WERI-Rb-1 (cell line): ENCODE data around the gene ASB12.
A peak's percentile ranks its signal among the peaks of the same experiment; 100 is the strongest.
"Not testable (repeated sequence)": the region's sequence is repeated elsewhere in the genome, so short reads cannot be mapped to it uniquely, and the experiment has no call there.

Experiments
- DNase-seq: peaks from one replicate; pipeline ENCODE4 v3.0.0-alpha.2; 2020
- H3K27ac ChIP-seq: fragments of 250-450 bp; sonication (Bioruptor Pico); 2 replicates; pipeline ENCODE4 v1.5.1; 2020; ENCODE audit warnings: mild to moderate bottlenecking, moderate library complexity
- H3K27me3 ChIP-seq: fragments of 250-450 bp; sonication (Bioruptor Pico); 2 replicates; pipeline ENCODE4 v1.5.1; 2021; ENCODE audit warnings: mild to moderate bottlenecking, low read depth, moderate library complexity; ENCODE audit not compliant: insufficient read depth, severe bottlenecking
- H3K36me3 ChIP-seq: fragments of 250-450 bp; sonication (Bioruptor Pico); 2 replicates; pipeline ENCODE4 v1.5.1; 2020; ENCODE audit warnings: mild to moderate bottlenecking, moderate library complexity
- H3K4me3 ChIP-seq: 2 replicates; pipeline ENCODE4 v1.5.1; 2011; ENCODE audit warnings: low read depth, mild to moderate bottlenecking, control low read depth, low read length
- H3K9me3 ChIP-seq: fragments of 250-450 bp; sonication (Bioruptor Pico); 2 replicates; pipeline ENCODE4 v1.5.1; 2021; ENCODE audit warnings: mild to moderate bottlenecking, moderate library complexity; ENCODE audit not compliant: severe bottlenecking
- TF ChIP-seq, protein P1 (sequence below): IDR thresholded peaks from 2 replicates; pipeline ENCODE4 v1.5.1; 2011; ENCODE audit warnings: low read depth, mild to moderate bottlenecking, control low read depth, inconsistent platforms, low read length

Gene ASB12, protein sequence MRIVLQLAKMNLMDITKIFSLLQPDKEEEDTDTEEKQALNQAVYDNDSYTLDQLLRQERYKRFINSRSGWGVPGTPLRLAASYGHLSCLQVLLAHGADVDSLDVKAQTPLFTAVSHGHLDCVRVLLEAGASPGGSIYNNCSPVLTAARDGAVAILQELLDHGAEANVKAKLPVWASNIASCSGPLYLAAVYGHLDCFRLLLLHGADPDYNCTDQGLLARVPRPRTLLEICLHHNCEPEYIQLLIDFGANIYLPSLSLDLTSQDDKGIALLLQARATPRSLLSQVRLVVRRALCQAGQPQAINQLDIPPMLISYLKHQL

DNA sequence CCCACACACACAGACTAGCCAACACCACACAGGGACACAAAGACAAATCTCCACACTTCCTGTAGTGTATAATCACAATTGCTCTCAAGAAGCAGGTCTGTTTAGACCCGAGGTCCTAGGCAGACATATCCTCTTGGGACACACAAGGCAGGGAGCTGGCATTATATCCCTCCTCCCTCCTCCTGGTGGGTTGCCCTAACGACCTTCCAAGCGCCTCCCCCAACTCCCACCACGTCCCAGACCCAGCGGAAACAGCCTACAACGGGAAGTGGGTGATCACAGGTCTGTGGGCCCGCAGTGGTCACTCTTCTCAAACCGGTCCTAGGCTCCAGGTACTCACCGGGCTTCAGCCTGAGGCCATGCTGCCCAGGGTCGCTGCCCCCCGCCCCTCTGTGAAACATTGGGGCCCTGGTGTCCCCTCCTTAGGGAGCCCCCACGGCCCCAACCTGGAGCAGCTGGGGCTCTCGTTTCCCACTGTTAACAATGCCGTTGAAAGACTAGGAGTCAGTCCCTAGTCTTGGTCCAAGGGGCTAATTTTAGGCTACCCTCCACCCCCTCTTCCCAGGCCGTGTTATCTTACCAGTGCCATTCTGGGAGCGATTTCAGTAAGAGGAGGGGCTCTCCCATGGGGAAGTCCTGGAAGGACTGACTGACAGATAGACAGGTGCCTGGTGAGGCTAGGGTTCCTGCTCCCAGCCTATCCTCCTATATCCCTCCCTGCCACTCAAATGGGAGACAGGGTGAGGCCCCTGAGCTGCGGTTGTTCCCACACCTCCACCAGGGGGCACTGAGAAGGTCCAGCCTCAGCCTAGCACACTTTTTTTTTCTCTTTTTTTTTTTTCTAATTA lies at the start of gene ASB12:
TSS of gene ASB12 (minus strand) at position 485 of the 848 bp plus-strand sequence. CDS start 4,957 bp downstream, outside the sequence.
- no peak for DNase-seq
- H3K27ac ChIP-seq = no peak within 1 kb of the TSS
- no peak within 1 kb of the TSS for H3K4me3 ChIP-seq
- H3K9me3 ChIP-seq = no peaks in the 10 kb centered on the region
- no peaks in the 10 kb centered on the region for H3K27me3 ChIP-seq
- TF ChIP-seq, protein P1, sequence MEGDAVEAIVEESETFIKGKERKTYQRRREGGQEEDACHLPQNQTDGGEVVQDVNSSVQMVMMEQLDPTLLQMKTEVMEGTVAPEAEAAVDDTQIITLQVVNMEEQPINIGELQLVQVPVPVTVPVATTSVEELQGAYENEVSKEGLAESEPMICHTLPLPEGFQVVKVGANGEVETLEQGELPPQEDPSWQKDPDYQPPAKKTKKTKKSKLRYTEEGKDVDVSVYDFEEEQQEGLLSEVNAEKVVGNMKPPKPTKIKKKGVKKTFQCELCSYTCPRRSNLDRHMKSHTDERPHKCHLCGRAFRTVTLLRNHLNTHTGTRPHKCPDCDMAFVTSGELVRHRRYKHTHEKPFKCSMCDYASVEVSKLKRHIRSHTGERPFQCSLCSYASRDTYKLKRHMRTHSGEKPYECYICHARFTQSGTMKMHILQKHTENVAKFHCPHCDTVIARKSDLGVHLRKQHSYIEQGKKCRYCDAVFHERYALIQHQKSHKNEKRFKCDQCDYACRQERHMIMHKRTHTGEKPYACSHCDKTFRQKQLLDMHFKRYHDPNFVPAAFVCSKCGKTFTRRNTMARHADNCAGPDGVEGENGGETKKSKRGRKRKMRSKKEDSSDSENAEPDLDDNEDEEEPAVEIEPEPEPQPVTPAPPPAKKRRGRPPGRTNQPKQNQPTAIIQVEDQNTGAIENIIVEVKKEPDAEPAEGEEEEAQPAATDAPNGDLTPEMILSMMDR = no peak
- no peaks in the 10 kb centered on the region for H3K36me3 ChIP-seq

DNA sequence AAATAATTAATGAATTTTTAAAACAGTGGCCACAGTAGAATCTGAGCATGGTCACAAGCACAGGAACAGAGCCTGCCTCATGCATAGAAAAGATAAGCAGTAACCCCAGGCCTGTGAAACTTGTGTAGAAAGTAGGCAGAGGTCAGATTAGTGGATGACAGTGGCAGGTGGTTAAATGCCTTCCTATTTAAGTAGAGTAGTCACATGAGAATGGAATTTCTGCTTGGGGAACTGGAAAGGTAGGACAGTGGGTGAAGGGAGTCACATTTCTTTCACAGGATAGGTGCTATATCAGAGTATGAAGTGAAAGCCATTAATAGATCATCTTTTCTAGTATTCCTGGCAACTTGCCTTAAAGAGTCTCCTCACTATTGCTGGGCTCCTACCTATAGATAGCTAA lies 34.9 kb upstream of the ASB12 start:
- no peak for DNase-seq
- H3K36me3 ChIP-seq = no peaks in the 10 kb centered on the region
- H3K4me3 ChIP-seq = no peak overlapping the region
- no peaks in the 10 kb centered on the region for H3K27me3 ChIP-seq
- H3K9me3 ChIP-seq = no peaks in the 10 kb centered on the region
- no peak overlapping the region for H3K27ac ChIP-seq
- TF ChIP-seq, protein P1 = no peak

GRCh38 chrX:64229154-64229553 lies 1.3 kb downstream of the ASB12 start:
- Histone ChIP-seq H3K27ac (no peak overlapping the region), H3K27me3 (no peaks in the 10 kb centered on the region), H3K4me3 (no peak overlapping the region), H3K9me3 (no peaks in the 10 kb centered on the region), H3K36me3 (no peaks in the 10 kb centered on the region)
- DNase-seq = no peak
- TF ChIP-seq, protein P1 = peak; percentile 27; the same call in 1 of the 2 replicates

DNA sequence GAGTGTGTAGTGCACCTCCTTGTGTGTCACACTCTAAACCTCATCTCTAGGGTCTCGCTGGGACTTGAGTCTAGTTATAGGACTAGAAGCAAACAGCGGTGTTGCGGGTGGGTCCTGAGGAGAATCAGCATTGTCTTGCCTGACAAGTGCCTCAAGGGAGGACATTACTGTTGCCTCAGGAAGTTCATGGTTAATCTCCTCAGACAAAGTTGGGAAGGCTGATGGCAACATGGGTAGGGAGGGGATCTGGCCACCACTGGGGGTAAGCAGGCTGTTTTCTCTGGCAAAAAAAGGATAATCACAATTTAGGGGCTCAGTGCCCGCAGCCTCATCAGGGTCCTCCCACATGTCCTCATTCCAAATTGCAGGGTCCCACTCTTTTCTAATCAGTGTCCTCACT lies 12.4 kb downstream of the ASB12 start:
- DNase-seq = no peak
- TF ChIP-seq, protein P1 = no peak
- H3K36me3 ChIP-seq = no peaks in the 10 kb centered on the region

GRCh38 chrX:64213989-64214388 lies 16.4 kb downstream of the ASB12 start:
- not testable (repeated sequence) for H3K9me3 ChIP-seq, DNase-seq, H3K4me3 ChIP-seq

More for the DNA sequence above, 12.4 kb downstream of the ASB12 start:
- H3K27me3 ChIP-seq = peaks cover 2% of the 10 kb centered on the region
- H3K9me3 ChIP-seq = no peaks in the 10 kb centered on the region
- no peak overlapping the region for H3K27ac ChIP-seq
- no peak overlapping the region for H3K4me3 ChIP-seq

GRCh38 chrX:64206556-64207162 lies 23.7 kb downstream of the ASB12 start:
- H3K27me3 ChIP-seq = peaks cover 19% of the 10 kb centered on the region
- H3K4me3 ChIP-seq = peak overlapping the region; percentile 34
- DNase-seq = no peak
- no peaks in the 10 kb centered on the region for H3K9me3 ChIP-seq
- TF ChIP-seq, protein P1 = no peak
- no peaks in the 10 kb centered on the region for H3K36me3 ChIP-seq
- peak overlapping the region; percentile 77; the same call in 1 of the 2 replicates for H3K27ac ChIP-seq

More at GRCh38 chrX:64213989-64214388, 16.4 kb downstream of the ASB12 start:
- H3K27me3 ChIP-seq, H3K36me3 ChIP-seq, H3K27ac ChIP-seq: not testable (repeated sequence)
